HepG2 (cell line): Measurements from ENCODE around the gene AAMP. TPM values are rescaled to one million over a fixed set of nuclear protein-coding genes. Genes with fewer than 3 reads are reported as not detected.

Experiments
- ARID2 ChIP-seq: sonication (generic); formaldehyde crosslinking; IDR thresholded peaks from 2 replicates; pipeline ENCODE4 v1.8.1; 2022; ENCODE audit warnings: mild to moderate bottlenecking, missing genetic modification reagents, borderline replicate concordance
- CC2D1A ChIP-seq: sonication (generic); formaldehyde crosslinking; IDR thresholded peaks from 2 replicates; pipeline ENCODE4 v1.8.1; 2023; ENCODE audit warnings: mild to moderate bottlenecking, missing genetic modification reagents
- ETV5 ChIP-seq: IDR thresholded peaks from 2 replicates; pipeline ENCODE4 v1.6.1; 2018; ENCODE audit warnings: missing biosample characterization, missing genetic modification reagents, inconsistent platforms, borderline replicate concordance
- EZH2 ChIP-seq: conservative IDR thresholded peaks from 2 replicates; pipeline ENCODE4 v1.6.1; 2012; ENCODE audit warnings: mild to moderate bottlenecking, low read depth, low read length, moderate library complexity
- FLYWCH1 ChIP-seq: sonication (generic); formaldehyde crosslinking; IDR thresholded peaks from 2 replicates; pipeline ENCODE4 v1.8.1; 2023; ENCODE audit warnings: mild to moderate bottlenecking, missing genetic modification reagents
- FOXP1 ChIP-seq, 2 experiments: fragments of 450-650 bp in 1 of 2; IDR thresholded peaks; 2 replicates each; pipeline ENCODE4 v1.6.1; 2017 to 2018; ENCODE audit warnings: antibody characterized with exemption in 1 of 2
- REL ChIP-seq: sonication (generic); formaldehyde crosslinking; conservative IDR thresholded peaks from 2 replicates; pipeline ENCODE4 v1.8.0; 2022; ENCODE audit warnings: mild to moderate bottlenecking, missing genetic modification reagents, moderate library complexity
- STAT5B ChIP-seq: sonication (generic); formaldehyde crosslinking; IDR thresholded peaks from 2 replicates; pipeline ENCODE4 v1.4.0; 2020; ENCODE audit warnings: missing genetic modification reagents
- ZKSCAN1 ChIP-seq: fragments of 150-350 bp; IDR thresholded peaks from 2 replicates; pipeline ENCODE4 v1.6.1; 2014; ENCODE audit warnings: low read length
- ZKSCAN5 ChIP-seq: sonication (generic); formaldehyde crosslinking; IDR thresholded peaks from 2 replicates; pipeline ENCODE4 v1.5.1; 2020; ENCODE audit warnings: mild to moderate bottlenecking, missing genetic modification reagents
- ZNF337 ChIP-seq: sonication (generic); formaldehyde crosslinking; IDR thresholded peaks from 2 replicates; pipeline ENCODE4 v1.5.1; 2020; ENCODE audit warnings: missing genetic modification reagents, low read depth, mild to moderate bottlenecking, borderline replicate concordance
- ZNF451 ChIP-seq: sonication (generic); formaldehyde crosslinking; IDR thresholded peaks from 2 replicates; pipeline ENCODE4 v1.5.0; 2020; ENCODE audit warnings: mild to moderate bottlenecking, missing genetic modification reagents
- ZNF768 ChIP-seq: sonication (generic); formaldehyde crosslinking; IDR thresholded peaks from 2 replicates; pipeline ENCODE4 v1.4.0; 2020; ENCODE audit warnings: missing genetic modification reagents
- ZNF841 ChIP-seq: sonication (generic); formaldehyde crosslinking; IDR thresholded peaks from 2 replicates; pipeline ENCODE4 v1.8.1; 2023; ENCODE audit warnings: missing genetic modification reagents, borderline replicate concordance
- polyA plus RNA-seq, 8 experiments: library from polyadenylated mRNA; depleted of rRNA in 3 of 8; stranded (reverse) in 7 of 8; unstranded in 1 of 8; fragments of >200 nt; fragmentation: Illumina TruSeq in 4 of 8; extraction: Trizol in 4 of 8; gene quantifications; 2 replicates each; pipeline versions ENCODE4 v1.2.1 to v1.2.3, GENCODE V29; 2011 to 2016; ENCODE audit warnings: low read depth in 4 of 8, missing spikeins in 1 of 8, mixed read lengths in 1 of 8; ENCODE audit not compliant: insufficient read depth in 1 of 8
- total RNA-seq, 5 experiments: library from RNA; depleted of rRNA; stranded (reverse); fragments of >200 nt; fragmentation: Illumina TruSeq; extraction: Trizol; gene quantifications; 2 replicates each; pipeline ENCODE4 v1.2.3, GENCODE V29; 2016; ENCODE audit warnings: low read depth in 1 of 5
- TF ChIP-seq, protein P1 (sequence below): sonication (generic); formaldehyde crosslinking; IDR thresholded peaks from 2 replicates; pipeline ENCODE4 v1.4.0; 2020; ENCODE audit warnings: missing genetic modification reagents, borderline replicate concordance
- TF ChIP-seq, protein P2 (sequence below): sonication (generic); formaldehyde crosslinking; IDR thresholded peaks from 2 replicates; pipeline ENCODE4 v1.4.0; 2020; ENCODE audit warnings: missing genetic modification reagents
- TF ChIP-seq, protein P3 (sequence below), 2 experiments: sonication (generic) in 1 of 2; formaldehyde crosslinking in 1 of 2; IDR thresholded peaks; 2 replicates each; pipeline versions ENCODE4 v1.4.0 to v1.6.1; 2016 to 2020; ENCODE audit warnings: borderline replicate concordance in 1 of 2, low read depth in 1 of 2, mild to moderate bottlenecking in 1 of 2, missing genetic modification reagents in 1 of 2
- TF ChIP-seq, protein P4 (sequence below): sonication (generic); formaldehyde crosslinking; IDR thresholded peaks from 2 replicates; pipeline ENCODE4 v1.4.0; 2020; ENCODE audit warnings: mild to moderate bottlenecking, missing genetic modification reagents
- TF ChIP-seq, protein P5 (sequence below): sonication (generic); formaldehyde crosslinking; IDR thresholded peaks from 2 replicates; pipeline ENCODE4 v1.5.1; 2020; ENCODE audit warnings: missing genetic modification reagents, mild to moderate bottlenecking, borderline replicate concordance

Gene AAMP
- total and polyA plus RNA-seq, 2 of the 13 experiments (the other 11 are each of a cell fraction or from before 2014, with no cell fraction given), result 110 to 186 TPM

DNA sequence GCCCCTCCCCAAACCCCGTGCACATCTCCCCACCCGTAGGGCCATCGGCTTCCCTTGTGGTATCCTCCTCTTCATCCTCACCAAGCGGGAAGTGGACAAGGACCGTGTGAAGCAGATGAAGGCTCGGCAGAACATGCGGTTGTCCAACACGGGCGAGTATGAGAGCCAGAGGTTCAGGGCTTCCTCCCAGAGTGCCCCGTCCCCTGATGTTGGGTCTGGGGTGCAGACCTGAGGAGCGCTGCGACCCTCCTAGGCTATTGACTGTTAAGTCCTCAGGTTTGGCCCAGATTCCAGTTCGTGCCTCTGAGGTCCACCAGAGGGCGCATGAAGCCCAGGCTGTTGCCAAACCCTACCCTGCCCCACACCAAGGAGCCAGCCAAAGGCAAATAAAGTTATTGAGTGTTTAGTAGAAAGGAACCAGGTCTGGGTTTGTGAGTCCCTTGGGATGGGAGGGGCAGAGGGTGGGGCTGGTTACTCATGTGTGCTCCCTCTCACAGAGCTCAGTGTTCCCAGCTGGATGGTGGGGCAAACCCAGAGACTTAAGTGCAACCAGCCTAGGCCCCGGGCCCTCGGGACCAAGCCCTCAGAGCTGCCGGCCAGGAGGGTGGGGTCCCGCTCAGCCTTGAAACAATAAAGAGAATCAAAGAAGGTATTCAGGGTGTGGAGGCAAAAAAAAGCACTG, 2.7 kb upstream of the AAMP start (continued):
- no peak for TF ChIP-seq FOXP1 (IDR thresholded peaks at IDR 0.05)
- TF ChIP-seq FOXP1 (CRISPR knock-in tag; IDR thresholded peaks at IDR 0.05), result no peak
- no peak for TF ChIP-seq ETV5 (CRISPR knock-in tag)
- no peak; the same call in 1 of the 2 replicates for TF ChIP-seq ZNF768 (CRISPR knock-in tag)
- no peak for TF ChIP-seq ZKSCAN5 (CRISPR knock-in tag)
- peak; percentile 82; the same call in 1 of the 2 replicates for TF ChIP-seq ZNF337
- TF ChIP-seq ARID2 (CRISPR knock-in tag), result no peak
- TF ChIP-seq, protein P1, sequence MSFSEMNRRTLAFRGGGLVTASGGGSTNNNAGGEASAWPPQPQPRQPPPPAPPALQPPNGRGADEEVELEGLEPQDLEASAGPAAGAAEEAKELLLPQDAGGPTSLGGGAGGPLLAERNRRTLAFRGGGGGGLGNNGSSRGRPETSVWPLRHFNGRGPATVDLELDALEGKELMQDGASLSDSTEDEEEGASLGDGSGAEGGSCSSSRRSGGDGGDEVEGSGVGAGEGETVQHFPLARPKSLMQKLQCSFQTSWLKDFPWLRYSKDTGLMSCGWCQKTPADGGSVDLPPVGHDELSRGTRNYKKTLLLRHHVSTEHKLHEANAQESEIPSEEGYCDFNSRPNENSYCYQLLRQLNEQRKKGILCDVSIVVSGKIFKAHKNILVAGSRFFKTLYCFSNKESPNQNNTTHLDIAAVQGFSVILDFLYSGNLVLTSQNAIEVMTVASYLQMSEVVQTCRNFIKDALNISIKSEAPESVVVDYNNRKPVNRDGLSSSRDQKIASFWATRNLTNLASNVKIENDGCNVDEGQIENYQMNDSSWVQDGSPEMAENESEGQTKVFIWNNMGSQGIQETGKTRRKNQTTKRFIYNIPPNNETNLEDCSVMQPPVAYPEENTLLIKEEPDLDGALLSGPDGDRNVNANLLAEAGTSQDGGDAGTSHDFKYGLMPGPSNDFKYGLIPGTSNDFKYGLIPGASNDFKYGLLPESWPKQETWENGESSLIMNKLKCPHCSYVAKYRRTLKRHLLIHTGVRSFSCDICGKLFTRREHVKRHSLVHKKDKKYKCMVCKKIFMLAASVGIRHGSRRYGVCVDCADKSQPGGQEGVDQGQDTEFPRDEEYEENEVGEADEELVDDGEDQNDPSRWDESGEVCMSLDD (CRISPR knock-in tag), result no peak
- TF ChIP-seq STAT5B, result no peak
- 0 out of 2 replicates have a peak, but pooled peaks have one; percentile 41 for TF ChIP-seq ZKSCAN1
- TF ChIP-seq ZNF451 (CRISPR knock-in tag), result no peak
- TF ChIP-seq, protein P2, sequence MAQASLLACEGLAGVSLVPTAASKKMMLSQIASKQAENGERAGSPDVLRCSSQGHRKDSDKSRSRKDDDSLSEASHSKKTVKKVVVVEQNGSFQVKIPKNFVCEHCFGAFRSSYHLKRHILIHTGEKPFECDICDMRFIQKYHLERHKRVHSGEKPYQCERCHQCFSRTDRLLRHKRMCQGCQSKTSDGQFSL (CRISPR knock-in tag), result no peak
- no peak for TF ChIP-seq CC2D1A
- TF ChIP-seq EZH2, result no peak
- no peak for TF ChIP-seq FLYWCH1 (CRISPR knock-in tag)
- no peak for TF ChIP-seq ZNF841 (CRISPR knock-in tag)
- TF ChIP-seq, protein P3, sequence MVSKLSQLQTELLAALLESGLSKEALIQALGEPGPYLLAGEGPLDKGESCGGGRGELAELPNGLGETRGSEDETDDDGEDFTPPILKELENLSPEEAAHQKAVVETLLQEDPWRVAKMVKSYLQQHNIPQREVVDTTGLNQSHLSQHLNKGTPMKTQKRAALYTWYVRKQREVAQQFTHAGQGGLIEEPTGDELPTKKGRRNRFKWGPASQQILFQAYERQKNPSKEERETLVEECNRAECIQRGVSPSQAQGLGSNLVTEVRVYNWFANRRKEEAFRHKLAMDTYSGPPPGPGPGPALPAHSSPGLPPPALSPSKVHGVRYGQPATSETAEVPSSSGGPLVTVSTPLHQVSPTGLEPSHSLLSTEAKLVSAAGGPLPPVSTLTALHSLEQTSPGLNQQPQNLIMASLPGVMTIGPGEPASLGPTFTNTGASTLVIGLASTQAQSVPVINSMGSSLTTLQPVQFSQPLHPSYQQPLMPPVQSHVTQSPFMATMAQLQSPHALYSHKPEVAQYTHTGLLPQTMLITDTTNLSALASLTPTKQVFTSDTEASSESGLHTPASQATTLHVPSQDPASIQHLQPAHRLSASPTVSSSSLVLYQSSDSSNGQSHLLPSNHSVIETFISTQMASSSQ (IDR thresholded peaks at IDR 0.05; ENCODE audit: low read depth), result no peak
- TF ChIP-seq, protein P3 (CRISPR knock-in tag; IDR thresholded peaks at IDR 0.05; ENCODE audit: borderline replicate concordance), result no peak; the same call in 1 of the 2 replicates
- no peak for TF ChIP-seq REL (CRISPR knock-in tag)
- TF ChIP-seq, protein P4, sequence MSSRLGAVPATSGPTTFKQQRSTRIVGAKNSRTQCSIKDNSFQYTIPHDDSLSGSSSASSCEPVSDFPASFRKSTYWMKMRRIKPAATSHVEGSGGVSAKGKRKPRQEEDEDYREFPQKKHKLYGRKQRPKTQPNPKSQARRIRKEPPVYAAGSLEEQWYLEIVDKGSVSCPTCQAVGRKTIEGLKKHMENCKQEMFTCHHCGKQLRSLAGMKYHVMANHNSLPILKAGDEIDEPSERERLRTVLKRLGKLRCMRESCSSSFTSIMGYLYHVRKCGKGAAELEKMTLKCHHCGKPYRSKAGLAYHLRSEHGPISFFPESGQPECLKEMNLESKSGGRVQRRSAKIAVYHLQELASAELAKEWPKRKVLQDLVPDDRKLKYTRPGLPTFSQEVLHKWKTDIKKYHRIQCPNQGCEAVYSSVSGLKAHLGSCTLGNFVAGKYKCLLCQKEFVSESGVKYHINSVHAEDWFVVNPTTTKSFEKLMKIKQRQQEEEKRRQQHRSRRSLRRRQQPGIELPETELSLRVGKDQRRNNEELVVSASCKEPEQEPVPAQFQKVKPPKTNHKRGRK (CRISPR knock-in tag), result no peak
- TF ChIP-seq, protein P5, sequence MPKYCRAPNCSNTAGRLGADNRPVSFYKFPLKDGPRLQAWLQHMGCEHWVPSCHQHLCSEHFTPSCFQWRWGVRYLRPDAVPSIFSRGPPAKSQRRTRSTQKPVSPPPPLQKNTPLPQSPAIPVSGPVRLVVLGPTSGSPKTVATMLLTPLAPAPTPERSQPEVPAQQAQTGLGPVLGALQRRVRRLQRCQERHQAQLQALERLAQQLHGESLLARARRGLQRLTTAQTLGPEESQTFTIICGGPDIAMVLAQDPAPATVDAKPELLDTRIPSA (CRISPR knock-in tag), result no peak
